Medulla oblongata (tissue), 1 donor: ENCODE measurements around the gene C12orf42.
"Not testable (repeated sequence)": the region's sequence is repeated elsewhere in the genome, so short reads cannot be mapped to it uniquely, and the experiment has no call there.

Experiments used
- DNase-seq: peaks from one replicate; pipeline ENCODE4 v3.0.0-alpha.2; 2015; ENCODE audit errors: extremely low spot score

The C12orf42 gene

DNA sequence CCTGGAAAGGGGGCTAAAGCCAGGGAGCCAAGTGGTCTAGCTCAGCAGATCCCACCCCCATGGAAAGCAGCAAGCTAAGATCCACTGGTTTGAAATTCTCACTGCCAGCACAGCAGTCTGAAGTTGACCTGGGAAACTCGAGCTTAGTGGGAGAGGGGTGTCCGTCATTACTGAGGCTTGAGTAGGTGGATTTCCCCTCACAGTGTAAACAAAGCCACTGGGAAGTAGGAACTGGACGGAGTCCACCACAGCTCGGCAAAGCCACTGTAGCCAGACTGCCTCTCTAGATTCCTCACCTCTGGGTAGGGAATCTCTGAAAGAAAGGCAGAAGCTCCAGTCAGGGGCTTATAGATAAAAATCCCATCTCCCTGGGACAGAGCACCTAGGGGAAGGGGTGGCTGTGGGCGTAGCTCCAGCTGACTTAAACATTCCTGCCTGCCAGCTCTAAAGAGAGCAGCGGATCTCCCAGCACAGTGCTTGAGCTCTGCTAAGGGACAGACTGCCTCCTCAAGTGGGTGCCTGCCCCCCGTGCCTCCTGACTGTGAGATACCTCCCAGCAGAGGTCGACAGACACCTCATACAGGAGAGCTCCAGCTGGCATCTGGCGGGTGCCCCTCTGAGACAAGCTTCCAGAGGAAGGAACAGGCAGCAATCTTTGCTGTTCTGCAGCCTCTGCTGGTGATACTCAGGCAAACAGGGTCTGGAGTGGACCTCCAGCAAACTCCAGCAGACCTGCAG, 70.8 kb downstream of the C12orf42 start:
- DNase-seq, result not testable (repeated sequence)

DNA sequence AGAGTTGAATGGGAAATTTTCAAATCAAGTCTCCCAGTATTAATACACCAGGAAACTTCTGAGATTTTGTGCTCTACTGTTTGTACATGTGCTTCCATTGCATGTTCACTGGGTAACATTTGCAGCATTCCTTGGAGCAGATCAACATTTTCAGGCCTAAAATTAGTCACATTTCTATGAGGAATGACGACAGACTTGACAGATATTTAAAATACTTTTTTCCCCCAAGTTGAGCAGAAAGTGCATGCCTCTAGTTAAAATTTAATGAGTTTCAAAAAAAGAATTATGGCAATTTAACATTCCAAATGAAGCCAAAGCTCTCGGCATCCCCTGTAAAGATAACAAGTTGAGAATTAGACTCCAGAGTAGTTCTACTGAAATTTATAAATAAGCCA, 72.3 kb downstream of the C12orf42 start:
- no peak for DNase-seq

GRCh38 chr12:103422746-103423515, 72.8 kb downstream of the C12orf42 start:
- no peak for DNase-seq

- DNase-seq, result no peak
These were observed 73.4 kb downstream of the C12orf42 start for GRCh38 chr12:103422328-103422727.

- DNase-seq, result no peak
These were observed 74.4 kb downstream of the C12orf42 start for GRCh38 chr12:103421402-103421801.

DNA sequence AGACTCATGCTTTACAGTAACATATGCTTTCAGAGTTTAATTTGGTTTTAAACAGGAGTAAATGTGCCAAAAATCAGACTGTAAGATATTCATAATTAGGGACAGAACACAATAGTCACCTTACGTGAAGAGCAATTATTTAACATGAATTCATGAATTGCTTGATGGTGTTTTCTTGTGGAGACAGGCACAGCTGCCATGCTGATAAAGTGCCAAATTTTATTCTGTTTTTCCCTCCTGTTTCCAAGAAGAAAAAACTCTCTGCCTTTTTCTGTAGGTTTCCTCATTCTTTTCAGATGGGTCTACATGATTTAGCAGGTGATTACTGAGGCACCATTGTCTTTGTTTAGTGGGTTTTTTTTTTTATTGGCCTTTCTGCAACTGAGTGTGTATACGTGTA, 80.1 kb downstream of the C12orf42 start:
- no peak for DNase-seq

DNA sequence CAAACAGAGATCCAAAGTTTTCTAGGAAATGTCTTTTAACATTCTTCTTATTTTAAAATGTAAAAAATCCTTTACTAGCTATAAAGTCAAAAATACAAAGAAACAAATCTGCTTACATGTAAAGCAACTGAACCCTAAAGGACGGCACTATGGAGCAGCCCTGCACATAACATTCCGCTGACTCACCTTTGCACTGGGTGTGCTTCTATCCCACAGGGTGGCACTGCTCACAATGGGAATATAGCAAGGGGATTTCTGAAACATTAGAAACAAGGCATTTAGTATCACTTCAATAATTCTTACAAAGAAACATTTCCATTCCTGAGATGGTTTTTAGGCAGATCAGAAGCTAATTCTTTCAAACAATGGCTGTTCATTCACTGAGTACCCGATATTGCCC, 94.3 kb downstream of the C12orf42 start:
- DNase-seq, result no peak

DNA sequence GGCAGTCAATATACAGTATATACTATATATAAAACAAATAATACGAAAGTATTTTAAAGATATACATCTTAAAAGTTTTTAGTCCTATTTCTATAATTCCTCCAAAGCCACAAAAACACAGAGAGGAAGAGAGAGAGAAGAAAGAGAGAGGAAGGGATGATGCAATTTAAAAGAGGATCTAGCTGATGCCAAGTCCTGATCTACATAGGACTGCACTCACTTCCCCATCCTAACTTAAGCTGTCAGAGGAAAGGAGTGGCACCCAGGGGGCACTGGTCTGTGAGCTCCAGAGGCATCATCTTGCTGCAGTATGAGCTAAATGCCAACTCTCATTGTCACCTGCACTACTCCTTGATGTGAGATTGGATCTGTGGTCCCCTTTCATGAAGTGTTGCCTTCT, 95.8 kb downstream of the C12orf42 start:
- peak; percentile 50 for DNase-seq

DNA sequence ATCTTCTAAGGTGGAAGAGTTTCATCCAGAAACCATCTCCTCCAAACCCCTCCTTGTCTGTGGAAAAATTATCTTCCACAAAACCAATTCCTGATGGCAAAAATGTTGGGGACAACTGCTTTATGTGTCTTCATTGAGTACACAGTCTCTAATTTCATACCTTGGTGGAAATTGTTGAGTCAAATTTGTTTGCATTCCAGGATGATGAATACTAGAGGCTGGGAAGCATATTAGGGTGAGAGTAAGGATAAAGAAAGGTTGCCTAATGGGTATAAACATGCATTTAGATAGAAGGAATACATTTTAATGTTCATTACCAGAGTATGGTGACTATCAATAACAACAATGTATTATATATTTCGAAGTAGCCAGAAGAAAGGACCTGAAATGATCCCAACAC, 98.2 kb downstream of the C12orf42 start:
- no peak for DNase-seq

GRCh38 chr12:103392722-103393121, 103.0 kb downstream of the C12orf42 start:
- no peak for DNase-seq

DNA sequence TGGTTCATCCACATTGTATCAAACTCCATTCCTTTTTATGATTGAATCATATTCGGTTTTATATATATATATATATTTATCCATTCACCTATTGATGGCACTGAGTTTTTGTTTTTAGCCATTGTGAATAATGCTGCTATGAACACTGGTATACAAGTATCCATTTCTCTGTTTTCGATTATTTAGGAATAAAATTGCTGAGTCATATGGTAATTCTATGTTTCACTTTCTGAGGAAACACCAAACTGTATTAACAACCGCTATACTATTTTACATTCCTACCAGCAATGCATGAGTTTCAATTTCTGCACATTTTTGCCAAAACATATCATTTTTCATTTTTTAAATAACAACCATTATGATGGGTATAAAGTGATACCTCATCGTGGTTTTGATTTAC, 104.7 kb downstream of the C12orf42 start:
- no peak for DNase-seq

DNA sequence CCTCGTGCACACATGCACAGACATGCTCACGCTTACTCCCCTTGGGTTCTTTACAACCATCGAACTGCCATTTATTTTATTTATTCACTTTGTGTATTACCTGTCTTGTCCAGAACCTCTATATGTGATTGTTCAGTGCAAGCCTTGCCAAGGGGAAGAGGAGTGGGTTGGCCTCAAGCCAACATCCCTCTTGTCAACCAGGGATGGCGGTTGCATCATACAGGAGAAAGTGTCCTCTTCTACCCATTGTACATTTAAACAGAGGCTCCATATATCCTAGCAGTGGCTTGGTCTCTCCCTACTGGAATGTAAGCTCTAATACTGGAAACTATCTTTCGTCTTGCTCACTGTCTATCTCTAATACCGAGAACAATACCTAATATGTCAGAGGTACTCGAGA, 108.4 kb downstream of the C12orf42 start:
- no peak for DNase-seq

- DNase-seq, result no peak
These were observed 109.3 kb downstream of the C12orf42 start for GRCh38 chr12:103386451-103386850.

GRCh38 chr12:103382736-103383346, 112.9 kb downstream of the C12orf42 start:
- DNase-seq, result no peak

- no peak for DNase-seq
These were observed 113.6 kb downstream of the C12orf42 start for GRCh38 chr12:103382119-103382518.

- DNase-seq, result no peak
These were observed 116.1 kb downstream of the C12orf42 start for GRCh38 chr12:103379670-103380069.

- DNase-seq, result no peak
These were observed 122.7 kb downstream of the C12orf42 start for GRCh38 chr12:103373088-103373523.

- DNase-seq, result no peak
These were observed 125.8 kb downstream of the C12orf42 start for GRCh38 chr12:103369929-103370328.

DNA sequence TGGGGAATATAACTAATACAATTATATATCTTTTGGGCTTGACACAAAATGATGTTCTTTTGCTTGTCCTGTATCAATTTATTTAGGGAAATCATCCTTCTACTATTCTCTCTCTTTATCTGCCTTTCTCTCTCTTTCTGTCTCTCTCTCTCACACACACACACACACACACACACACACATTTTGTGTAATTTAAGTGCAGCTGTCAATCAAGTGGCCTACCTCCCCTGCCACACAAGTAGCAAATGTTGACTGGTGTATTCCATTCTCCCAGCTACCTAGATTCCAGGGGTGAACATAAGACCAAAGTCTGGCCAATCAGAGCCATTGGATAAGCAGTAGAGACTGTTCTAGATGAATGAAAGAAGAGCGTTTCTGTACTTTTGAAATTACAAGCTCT, 127.6 kb downstream of the C12orf42 start:
- no peak for DNase-seq

GRCh38 chr12:103354403-103354802, 141.4 kb downstream of the C12orf42 start:
- DNase-seq, result no peak

DNA sequence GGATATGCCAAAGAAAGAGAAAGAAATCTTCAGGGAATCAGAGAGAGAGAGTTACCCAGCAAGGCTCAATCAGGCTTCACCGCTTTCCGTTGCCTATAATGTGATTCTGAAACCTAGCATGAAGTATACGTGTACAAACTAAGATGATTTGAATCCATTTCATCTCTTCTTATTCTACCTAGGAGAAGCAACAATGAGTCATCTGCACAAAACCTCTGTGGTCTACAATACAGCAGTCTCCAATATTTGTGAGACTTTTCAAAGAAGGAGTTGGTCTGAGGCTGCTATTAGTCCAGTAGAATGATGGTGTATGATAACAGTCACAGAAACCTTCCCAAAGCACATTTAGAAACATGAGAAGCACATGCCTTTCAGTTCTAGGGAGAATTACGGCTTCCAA, 141.9 kb downstream of the C12orf42 start:
- DNase-seq, result no peak

- no peak for DNase-seq
These were observed 145.7 kb downstream of the C12orf42 start for GRCh38 chr12:103350116-103350515.

- DNase-seq, result no peak
These were observed 146.8 kb downstream of the C12orf42 start for GRCh38 chr12:103348935-103349334.
